ENCODE data around the gene ECI1.
"Not testable (repeated sequence)": the region's sequence is repeated elsewhere in the genome, so short reads cannot be mapped to it uniquely, and the experiment has no call there.

The ECI1 gene

GRCh38 chr16:2278956-2279800 is 27.8 kb upstream of the ECI1 start:
- DNase-seq = no peak

DNA sequence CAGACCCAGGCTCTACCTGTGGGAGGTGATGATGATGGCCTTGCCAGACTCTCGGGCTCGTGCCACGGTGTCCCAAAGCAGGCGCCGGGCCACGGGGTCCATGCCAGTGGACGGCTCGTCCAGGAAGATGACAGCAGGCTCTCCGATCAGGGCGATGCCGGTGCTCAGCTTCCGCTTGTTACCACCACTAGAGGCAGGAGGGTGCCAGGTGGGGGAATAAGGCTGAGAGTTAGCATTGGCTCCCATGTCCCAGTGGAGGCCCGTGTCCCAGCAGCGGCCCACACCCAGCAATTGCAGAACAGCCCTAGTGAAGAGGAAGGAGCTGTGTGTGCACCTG is 26.9 kb upstream of the ECI1 start:
- no peak for DNase-seq

GRCh38 chr16:2277466-2278271 is 26.3 kb upstream of the ECI1 start:
- DNase-seq = no peak

DNA sequence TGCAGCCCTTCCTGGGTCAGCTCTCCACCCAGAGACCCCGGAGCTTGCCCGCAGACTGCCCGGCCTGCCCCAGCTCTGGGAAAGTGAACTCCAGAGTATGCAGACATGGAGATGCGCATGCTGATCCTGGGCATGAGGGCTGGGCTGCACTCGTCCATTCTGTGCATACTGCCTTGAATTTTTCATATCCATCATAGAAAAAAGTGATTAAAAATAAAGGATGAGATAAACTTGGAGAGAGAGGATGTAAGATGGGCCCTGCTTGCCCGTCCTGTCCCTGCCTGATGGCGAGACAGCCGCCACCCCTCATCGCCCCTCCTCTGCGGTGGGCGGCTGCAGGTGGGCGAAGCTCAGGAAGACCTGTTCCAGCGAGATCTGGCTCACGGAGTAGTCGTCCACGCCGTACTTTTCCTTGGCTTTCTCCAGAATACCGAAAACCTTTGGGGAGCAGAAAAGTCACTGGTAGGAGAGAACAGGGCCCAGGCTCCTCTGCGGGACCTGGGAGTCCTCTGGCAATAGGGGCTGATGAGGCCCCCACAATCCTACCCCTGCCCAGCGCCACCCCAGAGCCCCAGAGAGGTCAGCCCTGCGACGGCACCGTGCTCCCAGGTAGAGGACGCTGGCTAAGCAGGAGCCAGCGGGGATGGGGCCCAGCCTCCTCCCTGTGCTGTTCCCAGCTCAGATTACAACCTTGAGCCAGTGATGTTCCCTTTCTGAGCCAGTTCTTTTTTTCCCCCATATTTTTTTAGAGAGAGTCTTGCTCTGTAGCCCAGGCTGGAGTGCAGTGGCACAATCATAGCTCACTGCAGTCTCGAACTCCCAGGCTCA is 25.2 kb upstream of the ECI1 start:
- no peak for DNase-seq

DNA sequence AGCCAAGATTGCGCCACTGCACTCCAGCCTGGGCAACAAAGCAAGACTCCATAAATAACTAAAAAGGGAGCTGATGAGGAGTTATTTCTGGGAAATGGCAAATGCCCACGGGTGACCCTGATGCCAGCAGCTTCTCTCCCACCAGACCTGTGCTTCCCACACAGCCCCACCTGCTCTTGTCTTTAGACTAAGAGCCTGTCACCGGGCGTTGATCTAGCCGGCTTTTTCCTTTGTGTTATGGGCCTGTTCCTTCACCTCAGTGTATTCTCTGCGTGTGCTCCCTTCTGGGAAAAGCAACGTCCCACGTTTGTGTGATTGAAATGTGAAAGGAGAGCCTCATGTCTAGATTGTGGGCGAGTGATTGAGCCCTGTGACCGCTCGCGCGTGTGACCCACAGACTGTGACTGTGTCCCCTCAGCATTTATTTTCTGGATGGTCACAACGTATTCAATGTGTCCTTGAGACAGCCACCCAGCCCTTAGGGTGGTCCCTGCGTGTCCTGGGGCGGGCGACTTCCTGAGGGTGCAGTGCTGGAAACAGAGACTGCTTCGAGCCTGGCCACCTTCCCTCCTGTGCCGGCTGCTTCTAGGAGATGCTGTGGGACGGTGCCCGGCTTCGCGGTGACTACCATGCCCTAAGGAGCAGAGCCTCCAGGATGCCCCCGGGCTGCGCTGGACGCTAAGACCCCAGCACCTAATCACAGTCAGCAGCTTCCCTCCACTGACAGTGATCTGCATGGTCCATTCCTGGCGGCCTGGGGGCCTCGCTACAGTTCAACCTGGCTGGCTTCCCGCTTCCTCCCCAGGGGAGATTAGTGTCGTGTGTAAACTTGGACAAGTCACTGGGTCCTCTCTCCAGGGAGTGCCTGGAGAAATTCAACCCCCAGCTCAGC is 24.3 kb upstream of the ECI1 start:
- DNase-seq = no peak

GRCh38 chr16:2273931-2274330 is 22.5 kb upstream of the ECI1 start:
- no peak for DNase-seq

DNA sequence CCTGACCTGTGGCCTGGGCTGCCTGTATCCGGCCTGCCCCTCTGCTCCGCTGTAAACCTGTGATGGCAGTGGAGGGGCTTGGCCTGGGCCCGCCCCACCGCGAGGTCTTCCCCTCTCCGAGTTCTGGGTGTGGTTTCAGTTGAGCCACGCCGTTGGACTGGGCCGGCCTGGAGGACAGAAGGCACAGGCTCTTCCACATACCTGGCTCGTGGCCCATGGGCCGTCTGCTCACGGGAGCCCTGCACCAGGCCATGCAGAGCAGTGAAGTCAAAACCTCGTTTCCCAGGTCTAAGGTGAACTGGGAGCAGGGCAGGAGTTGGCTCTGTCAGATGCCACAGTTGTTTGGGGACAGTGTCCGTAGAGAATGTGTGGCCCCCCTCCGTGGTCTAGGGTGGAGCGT is 22.1 kb upstream of the ECI1 start:
- no peak for DNase-seq

- no peak for DNase-seq
Measured at GRCh38 chr16:2271848-2272461, 20.6 kb upstream of the ECI1 start.

DNA sequence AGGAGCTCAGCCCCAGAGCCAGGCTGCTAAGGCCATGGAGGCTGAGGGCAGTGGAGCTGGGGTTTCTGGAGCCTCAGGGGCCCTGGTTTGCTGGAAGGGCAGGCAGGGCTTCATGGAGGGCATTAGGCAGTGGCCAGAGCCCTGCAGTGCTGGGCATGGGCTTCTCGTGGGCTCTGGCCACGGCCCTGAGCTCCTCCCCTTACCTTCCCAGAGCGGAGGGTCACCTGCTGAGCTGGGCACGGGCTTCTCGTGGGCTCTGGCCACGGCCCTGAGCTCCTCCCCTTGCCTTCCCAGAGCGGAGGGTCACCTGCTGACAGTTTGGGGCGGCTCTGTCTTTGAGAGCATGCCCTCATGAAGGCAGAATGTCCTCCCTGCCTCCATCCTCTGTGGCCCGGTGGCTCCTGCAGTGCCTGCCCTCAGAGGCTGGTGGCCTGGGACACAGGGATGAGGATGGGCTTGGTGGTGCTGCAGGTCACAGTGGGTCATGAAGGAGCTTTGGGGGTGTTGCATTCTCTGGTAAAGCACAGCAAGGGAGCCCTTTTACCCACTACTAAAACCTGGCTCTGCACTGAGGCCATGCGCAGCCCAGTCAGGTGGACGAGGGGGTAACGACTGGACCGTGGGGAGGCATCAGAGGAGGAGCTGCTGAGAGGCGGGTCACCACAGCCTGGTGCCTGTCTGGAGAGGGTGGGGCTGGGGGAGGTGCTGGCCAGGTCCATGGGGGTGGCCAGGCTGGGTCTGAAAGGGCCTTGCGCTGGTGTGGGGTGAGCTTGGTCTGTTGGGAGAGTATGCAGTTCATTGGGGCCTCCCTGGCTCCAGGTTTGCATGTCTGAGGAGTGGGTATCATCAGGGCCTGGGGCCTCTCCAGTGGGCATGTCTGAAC is 19.4 kb upstream of the ECI1 start:
- DNase-seq = no peak

DNA sequence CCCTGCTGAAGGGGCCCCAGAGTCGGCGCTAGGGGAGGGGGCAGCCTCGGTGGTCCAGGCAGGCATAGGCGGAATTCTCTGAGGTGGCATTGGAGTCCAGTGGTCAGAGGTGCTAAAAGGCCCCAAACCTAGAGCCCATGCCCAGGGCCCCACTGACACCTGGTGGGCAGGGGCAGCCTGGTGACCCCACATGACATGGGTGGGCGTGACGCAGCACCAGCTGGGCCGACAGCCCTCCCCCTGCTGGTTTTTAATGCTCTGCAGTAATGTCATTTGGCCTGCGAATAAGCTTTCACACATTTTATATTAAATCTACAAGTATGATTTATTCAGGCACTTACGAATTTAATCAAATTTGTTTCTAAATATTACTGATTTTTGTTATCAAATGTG is 18.7 kb upstream of the ECI1 start:
- no peak for DNase-seq

DNA sequence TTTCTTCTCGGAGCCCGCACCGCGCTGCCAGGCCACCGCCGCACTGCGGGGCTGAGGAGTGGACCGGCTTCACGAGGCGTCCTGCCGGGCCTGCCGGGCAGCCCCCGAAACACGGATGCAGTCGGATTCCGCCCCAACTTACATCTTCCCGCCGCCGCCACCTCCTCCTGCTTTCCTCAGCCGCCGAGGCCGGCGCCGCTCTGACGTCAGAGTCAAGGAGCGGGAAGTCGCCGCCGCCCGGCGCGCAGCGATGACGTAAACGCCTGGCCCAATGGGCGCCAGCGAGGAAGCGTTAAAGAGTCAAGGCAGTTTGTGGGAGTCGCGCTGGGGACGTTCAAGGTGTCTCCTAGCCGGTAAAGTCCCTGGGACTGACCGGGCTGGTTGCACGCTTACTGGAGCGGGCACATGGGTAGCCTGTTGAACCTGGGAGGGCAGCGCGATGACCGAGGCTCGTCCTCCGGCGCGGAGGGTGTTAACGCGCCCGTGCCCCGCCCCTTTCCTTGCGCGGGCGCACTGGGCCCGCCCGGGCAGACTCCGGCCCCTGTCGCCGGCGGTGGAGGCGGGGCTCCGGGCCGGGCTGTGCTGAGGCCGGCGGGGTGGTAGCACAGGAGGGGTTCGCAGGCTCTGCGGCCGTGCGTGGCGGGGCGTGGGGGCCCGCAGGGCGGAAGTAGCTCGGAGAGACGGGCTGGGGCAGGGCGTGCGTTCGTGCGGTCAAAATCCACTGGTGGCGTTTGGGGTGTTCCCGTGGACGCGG is 16.7 kb upstream of the ECI1 start, which contains the start of gene RNPS1:
Gene RNPS1 (minus strand): TSS at position 214 of the 754 bp plus-strand sequence. CDS start 3,483 bp downstream, outside the sequence.
- DNase-seq = peak; percentile 95

DNA sequence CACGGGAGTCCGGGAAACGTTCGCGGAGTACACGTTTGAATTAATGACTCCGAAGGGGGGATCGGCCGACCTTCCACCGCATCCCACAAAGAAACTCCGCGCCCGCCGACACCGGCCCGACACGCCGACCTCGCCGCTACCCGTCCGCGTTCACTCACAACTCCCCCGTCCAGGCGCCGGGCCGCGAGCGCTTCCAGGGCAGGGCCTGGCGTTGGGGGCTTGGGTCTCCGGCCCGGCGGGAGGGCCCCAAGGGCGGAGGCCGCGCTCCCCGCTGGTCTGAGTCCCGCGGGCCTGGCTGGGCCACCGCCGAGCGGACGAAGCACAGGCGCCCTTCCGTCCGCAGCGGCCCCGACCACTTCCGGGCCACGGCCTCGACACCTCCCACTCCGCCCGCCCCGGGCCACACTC is 16.1 kb upstream of the ECI1 start:
- DNase-seq = not testable (repeated sequence)

DNA sequence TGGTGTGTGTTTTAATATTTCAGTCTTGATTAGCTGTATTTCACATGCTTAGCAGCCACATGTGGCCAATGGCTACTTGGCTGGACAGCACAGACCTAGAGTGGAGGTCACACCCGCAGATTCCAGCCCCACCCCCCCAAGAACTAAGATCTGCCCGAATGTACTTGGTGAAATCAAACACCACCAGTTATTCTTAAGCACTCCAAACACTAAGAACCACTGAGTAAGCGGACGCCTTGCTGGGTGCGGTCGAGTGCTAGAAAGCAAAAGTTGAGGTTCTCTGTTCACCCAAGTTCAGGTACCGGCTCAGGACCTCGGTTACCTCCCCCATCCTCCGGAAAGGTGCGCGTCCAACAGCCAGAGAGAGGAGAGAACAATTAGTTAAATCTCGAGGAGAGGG is 15.5 kb upstream of the ECI1 start:
- peak; percentile 12 for DNase-seq

GRCh38 chr16:2263026-2263425 is 11.6 kb upstream of the ECI1 start:
- not testable (repeated sequence) for DNase-seq

DNA sequence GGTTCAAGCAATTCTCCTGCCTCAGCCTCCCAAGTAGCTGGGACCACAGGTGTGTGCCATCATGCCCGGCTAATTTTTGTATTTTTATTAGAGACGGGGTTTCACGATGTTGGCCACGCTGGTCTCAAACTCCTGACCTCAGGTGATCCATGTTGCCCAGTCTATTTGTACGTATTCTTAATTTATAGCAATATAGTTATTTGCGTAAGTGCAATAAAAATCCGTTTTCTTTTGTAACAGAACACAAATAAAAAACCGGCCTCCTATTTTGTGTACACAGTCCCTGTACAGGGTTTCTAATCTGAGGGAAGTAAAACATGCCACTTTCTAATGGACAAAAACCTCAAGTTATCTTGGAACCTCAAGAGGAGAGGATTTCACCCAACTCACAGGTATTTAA is 8.9 kb upstream of the ECI1 start:
- DNase-seq = no peak

DNA sequence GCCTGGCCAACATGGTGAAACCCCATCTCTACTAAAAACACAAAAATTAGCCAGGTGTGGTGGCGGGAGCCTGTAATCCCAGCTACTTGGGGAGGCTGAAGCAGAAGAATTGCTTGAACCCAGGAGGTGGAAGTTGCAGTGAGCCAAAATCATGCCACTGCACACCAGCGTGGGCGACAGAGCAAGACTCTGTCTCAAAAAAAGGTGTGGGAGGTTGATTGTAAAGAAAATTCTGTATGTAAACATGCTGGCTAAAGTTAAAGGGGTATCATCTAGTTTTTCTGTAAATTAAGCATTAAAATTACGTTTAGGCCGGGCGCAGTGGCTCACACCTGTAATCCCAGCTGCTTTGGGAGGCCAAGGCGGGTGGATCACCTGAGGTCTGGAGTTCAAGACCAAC is 7.1 kb upstream of the ECI1 start:
- DNase-seq = not testable (repeated sequence)

- no peak for DNase-seq
Measured at GRCh38 chr16:2257726-2258125, 6.3 kb upstream of the ECI1 start.

- no peak for DNase-seq
Measured at GRCh38 chr16:2256531-2257140, 5.2 kb upstream of the ECI1 start.

DNA sequence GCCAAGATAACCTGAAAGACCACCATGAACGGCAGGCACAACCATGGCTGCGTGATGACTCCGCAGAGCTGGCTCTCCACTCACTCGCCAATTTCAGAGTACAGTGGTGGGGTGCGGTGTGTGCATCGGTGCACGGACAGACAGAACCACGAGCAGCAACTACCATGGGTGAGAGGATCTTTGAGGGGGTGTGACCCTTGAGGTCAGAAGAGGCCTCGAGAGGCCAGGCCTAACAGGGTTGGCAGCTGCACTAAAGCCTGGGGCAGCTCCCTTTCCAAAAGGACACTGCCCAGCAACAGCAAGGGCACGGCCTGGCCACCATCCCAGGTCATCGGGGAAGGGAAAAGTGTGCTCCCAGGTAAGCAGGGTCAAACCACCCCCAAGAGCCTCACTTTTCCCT is 1.9 kb upstream of the ECI1 start:
- no peak for DNase-seq

DNA sequence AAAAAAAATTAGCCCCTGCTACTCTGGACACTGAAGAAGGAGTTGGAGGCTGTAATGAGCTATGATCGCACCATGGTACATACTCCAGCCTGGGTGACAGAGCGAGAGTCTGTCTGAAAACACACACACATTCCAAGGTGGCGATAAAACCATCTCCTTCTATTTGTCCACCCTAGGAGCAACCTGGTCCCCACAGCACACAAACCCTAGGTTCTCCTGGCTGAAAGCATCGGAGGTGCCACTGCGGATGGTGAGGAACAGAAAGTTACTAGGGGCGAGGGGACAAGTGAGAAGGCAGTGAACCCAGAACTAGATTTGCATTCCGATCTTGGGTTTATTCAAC is 1.4 kb upstream of the ECI1 start:
- no peak for DNase-seq

Data from activated CD4-positive, alpha-beta T cell treated with anti-CD3 and anti-CD28 coated beads, Interleukin-2, amount 50 U/mL, for 16 hours (primary cell).